Psoas muscle (tissue), 8 donors: Measurements from ENCODE around the gene CCDC93. TPM values are rescaled to one million over a fixed set of nuclear protein-coding genes. Genes with fewer than 3 reads are reported as not detected.

Experiments
- ATAC-seq, 4 donors: fragments of 200-7000 bp; cut with Tn5 transposase; one replicate each; pipeline ENCODE4 v1.9.1; 2020; ENCODE audit warnings: moderate library complexity in 3 of 4, mild to moderate bottlenecking in 2 of 4
- DNase-seq, 2 donors: peaks; one replicate each; pipeline ENCODE4 v3.0.0-alpha.2; 2020
- H3K27ac ChIP-seq: fragments of 200-600 bp; one replicate; pipeline ENCODE4 v1.8.0; 2022
- H3K27me3 ChIP-seq, 3 donors: fragments of 200-600 bp in 1 of 3; one replicate each; pipeline versions ENCODE4 v1.6.1 to v1.8.0; 2013 to 2022; ENCODE audit warnings: low read length in 2 of 3, mild to moderate bottlenecking in 2 of 3, moderate library complexity in 1 of 3; ENCODE audit not compliant: insufficient read depth in 3 of 3
- H3K36me3 ChIP-seq, 2 donors: fragments of 200-600 bp in 1 of 2; one replicate each; pipeline versions ENCODE4 v1.6.1 to v1.8.0; 2013 to 2022; ENCODE audit warnings: low read depth in 1 of 2, mild to moderate bottlenecking in 1 of 2, moderate library complexity in 1 of 2; ENCODE audit not compliant: insufficient read depth in 1 of 2
- H3K4me1 ChIP-seq: fragments of 200-600 bp; one replicate; pipeline ENCODE4 v1.8.0; 2022
- H3K4me3 ChIP-seq: fragments of 200-600 bp; one replicate; pipeline ENCODE4 v1.8.0; 2022; ENCODE audit warnings: mild to moderate bottlenecking
- H3K9me3 ChIP-seq: fragments of 200-600 bp; one replicate; pipeline ENCODE4 v1.8.0; 2022
- WGBS, 3 donors: extraction: QIAGEN DNeasy Blood & Tissue Kit; methylation state at CpG; one replicate each; pipeline versions ENCODE4 v1.1.6 to v1.1.7; 2013; 5-methylcytosine and 5-hydroxymethylcytosine counted together
- intact Hi-C, 2 donors: fragments of 100-400 bp; cut with DNase I; formaldehyde crosslinking; loops; one replicate each; pipeline versions ENCODE4 v1.11.0 to v1.14.2; 2022
- polyA plus RNA-seq, 3 donors: library from polyadenylated mRNA; stranded (reverse); fragments of 200-250 nt; gene quantifications; one replicate each; pipeline ENCODE4 v1.2.3, GENCODE V29; 2013
- total RNA-seq, 4 donors: library from RNA; stranded (reverse); fragmentation: NEBNext Ultra II Directional in 2 of 4; extraction: Animal tissue kit (Norgen Biotek cat#: 25700) in 2 of 4; gene quantifications; one replicate each; pipeline versions ENCODE4 v1.2.1 to v1.2.4, GENCODE V29; 2021 to 2023
- TF ChIP-seq, protein P1 (sequence below): fragments of 200-600 bp; IDR thresholded peaks from one replicate; pipeline ENCODE4 v1.8.0; 2022; ENCODE audit warnings: antibody characterized with exemption
- donor health status: healthy with polysubstance abuse.
- donor health status: DM: no; HTN: no; CAD: no; lungs with moderate emphysema.
- donor health status: Bipolar disorder and iron deficiency.
- donor health status: healthy.
- donor health status: DM: yes; HTN: yes; CAD: no.
- donor health status: DM: no; HTN: no; CAD: no.
- donor health status: DM: no; HTN: no; CAD: no.
- donor health status: DM: yes; HTN: yes; CAD: no.

Gene CCDC93
- total and polyA plus RNA-seq, 7 donors: 6.7 to 15.5 (median 12.4) TPM

DNA sequence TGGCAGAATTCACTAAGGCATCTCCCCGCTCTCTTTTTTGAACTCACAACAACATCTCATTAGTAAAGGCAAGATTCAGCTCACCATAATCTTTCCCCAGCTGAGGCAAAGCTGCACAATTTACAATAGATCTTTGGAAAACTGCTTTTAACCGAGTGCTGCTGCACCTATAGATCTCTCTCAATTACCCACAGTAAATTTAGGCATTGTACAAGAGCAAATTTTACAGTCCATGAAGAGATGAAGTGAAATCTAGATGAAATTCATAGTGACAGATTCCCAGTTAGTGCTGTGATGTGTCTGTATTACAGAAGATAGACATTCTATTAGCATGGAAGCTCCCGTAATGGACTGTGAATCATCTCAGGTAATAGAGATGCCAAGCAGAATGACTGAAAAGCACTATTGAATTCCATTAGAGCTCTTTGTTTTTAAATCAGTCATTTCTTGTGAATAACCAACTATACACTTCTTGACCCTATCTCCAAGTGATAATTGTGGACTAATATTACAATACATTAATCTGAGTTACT lies 38.0 kb upstream of the CCDC93 start:
- Histone ChIP-seq H3K9me3 (no peaks in the 10 kb centered on the region), H3K4me3 (no peak overlapping the region), H3K4me1 (no peaks in the 10 kb centered on the region), H3K36me3 (no peaks in the 10 kb centered on the region), H3K27me3 (peaks cover 0 to 18% (median 0%) of the 10 kb centered on the region in 3 donors), H3K27ac (no peak overlapping the region)
- ATAC-seq: no peak
- TF ChIP-seq, protein P1, sequence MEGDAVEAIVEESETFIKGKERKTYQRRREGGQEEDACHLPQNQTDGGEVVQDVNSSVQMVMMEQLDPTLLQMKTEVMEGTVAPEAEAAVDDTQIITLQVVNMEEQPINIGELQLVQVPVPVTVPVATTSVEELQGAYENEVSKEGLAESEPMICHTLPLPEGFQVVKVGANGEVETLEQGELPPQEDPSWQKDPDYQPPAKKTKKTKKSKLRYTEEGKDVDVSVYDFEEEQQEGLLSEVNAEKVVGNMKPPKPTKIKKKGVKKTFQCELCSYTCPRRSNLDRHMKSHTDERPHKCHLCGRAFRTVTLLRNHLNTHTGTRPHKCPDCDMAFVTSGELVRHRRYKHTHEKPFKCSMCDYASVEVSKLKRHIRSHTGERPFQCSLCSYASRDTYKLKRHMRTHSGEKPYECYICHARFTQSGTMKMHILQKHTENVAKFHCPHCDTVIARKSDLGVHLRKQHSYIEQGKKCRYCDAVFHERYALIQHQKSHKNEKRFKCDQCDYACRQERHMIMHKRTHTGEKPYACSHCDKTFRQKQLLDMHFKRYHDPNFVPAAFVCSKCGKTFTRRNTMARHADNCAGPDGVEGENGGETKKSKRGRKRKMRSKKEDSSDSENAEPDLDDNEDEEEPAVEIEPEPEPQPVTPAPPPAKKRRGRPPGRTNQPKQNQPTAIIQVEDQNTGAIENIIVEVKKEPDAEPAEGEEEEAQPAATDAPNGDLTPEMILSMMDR: no peak
- no peak for DNase-seq
- intact Hi-C loops: no loop called here
- WGBS, 3 donors: 80 to 85% (median 83%) methylated on average over 3 of the region's 3 CpGs

DNA sequence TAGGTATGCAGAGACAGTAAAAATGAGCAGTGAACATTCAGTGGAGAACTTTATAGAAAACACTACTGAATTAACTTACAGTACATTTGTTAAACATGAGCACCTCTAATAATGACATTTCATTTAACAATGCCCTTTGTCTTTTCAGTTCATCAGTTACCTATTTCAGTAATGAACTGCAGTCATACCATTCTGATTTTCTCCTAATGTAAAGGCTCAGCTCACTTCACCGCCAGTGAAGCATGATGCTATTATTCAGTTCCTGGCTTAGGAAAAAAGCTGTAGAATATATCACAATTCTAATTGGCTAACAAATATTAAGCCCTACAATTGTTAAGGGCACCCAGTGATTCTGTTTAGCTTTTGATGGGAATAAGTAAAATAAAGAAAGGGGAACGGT lies 37.1 kb upstream of the CCDC93 start:
- no peaks in the 10 kb centered on the region for H3K36me3 ChIP-seq

DNA sequence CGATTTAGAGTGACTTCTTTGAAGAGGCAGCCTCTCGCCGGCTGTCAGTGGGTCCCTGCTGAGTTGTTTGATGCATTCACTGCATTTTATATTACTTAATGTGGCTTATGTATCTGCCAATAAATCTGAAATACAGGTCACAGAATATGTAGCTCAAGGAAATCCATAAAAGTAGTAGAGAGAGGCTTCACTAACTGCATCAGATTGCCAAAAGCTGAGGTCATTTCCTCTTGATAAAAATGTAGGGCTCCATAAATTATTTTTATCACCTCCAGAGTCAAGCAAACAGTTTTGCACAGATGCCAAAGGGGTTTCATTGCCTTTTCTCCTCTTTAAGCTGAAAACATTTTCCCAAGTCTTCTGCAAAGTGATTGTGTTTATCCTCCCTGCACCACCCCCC lies 36.5 kb upstream of the CCDC93 start:
- no peak overlapping the region for H3K27ac ChIP-seq
- intact Hi-C loops: no loop called here
- no peak for DNase-seq
- H3K4me3 ChIP-seq: no peak overlapping the region
- whole genome bisulfite sequencing, 3 donors: 31 to 36% (median 32%) methylated on average over 3 of the region's 3 CpGs
- TF ChIP-seq, protein P1: no peak
- no peaks in the 10 kb centered on the region for H3K9me3 ChIP-seq
- no peaks in the 10 kb centered on the region for H3K36me3 ChIP-seq
- ATAC-seq: no peak
- H3K27me3 ChIP-seq: peaks cover 0 to 18% (median 0%) of the 10 kb centered on the region in 3 donors
- no peaks in the 10 kb centered on the region for H3K4me1 ChIP-seq

More for the DNA sequence above, 37.1 kb upstream of the CCDC93 start:
- Histone ChIP-seq H3K27me3 (peaks cover 0 to 18% (median 0%) of the 10 kb centered on the region in 3 donors), H3K4me1 (no peaks in the 10 kb centered on the region), H3K4me3 (no peak overlapping the region), H3K27ac (no peak overlapping the region), H3K9me3 (no peaks in the 10 kb centered on the region)
- intact Hi-C loops: no loop called here
- no peak for DNase-seq
- TF ChIP-seq, protein P1: no peak
- WGBS, 3 donors: 74 to 77% (median 75%) methylated on average over 2 of the region's 2 CpGs
- no peak for ATAC-seq

- no peak for DNase-seq
- Histone ChIP-seq H3K36me3 (no peaks in the 10 kb centered on the region), H3K27me3 (peaks cover 0 to 18% (median 0%) of the 10 kb centered on the region in 3 donors), H3K27ac (no peak overlapping the region), H3K4me3 (no peak overlapping the region), H3K4me1 (no peaks in the 10 kb centered on the region), H3K9me3 (no peaks in the 10 kb centered on the region)
- intact Hi-C loops: loop anchor here in 1 of 2 donors (5.0 kb wide), 1 partner anchor 808 kb away; no protein-coding TSS in a partner anchor
- no peak for ATAC-seq
- TF ChIP-seq, protein P1: no peak
These were observed 35.9 kb upstream of the CCDC93 start for GRCh38 chr2:118049816-118050140.
